ENCODE measurements around the gene ENDOV.

DNA sequence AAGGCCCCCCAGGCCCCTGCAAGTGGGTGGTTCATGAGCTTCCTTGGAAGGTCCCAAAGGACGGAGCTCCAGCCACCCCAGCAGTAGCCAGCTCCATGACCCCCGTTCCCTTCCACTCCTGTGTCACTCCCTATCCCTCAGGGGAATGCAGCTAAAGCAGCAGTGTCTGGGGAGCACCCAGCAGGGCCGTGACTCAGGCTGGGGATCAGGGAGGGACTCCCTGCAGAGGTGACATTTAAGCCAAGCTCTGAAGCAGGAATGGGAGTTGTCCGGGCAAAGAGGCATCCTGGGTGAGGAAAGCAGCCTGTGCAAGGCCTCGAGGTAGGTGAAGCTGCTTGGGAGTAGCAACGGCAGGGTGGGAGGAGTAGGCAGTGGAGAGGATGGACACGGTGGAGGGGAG is 72.5 kb downstream of the ENDOV start:
- TF ChIP-seq, protein P1, sequence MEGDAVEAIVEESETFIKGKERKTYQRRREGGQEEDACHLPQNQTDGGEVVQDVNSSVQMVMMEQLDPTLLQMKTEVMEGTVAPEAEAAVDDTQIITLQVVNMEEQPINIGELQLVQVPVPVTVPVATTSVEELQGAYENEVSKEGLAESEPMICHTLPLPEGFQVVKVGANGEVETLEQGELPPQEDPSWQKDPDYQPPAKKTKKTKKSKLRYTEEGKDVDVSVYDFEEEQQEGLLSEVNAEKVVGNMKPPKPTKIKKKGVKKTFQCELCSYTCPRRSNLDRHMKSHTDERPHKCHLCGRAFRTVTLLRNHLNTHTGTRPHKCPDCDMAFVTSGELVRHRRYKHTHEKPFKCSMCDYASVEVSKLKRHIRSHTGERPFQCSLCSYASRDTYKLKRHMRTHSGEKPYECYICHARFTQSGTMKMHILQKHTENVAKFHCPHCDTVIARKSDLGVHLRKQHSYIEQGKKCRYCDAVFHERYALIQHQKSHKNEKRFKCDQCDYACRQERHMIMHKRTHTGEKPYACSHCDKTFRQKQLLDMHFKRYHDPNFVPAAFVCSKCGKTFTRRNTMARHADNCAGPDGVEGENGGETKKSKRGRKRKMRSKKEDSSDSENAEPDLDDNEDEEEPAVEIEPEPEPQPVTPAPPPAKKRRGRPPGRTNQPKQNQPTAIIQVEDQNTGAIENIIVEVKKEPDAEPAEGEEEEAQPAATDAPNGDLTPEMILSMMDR (IDR thresholded peaks at IDR 0.05) = no peak
- no peak for TF ChIP-seq POLR2A (IDR thresholded peaks at IDR 0.05)
